Measurements from ENCODE around the gene KIAA0232.

KIAA0232 gene

GRCh38 chr4:6764976-6765620 lies 17.4 kb upstream of the KIAA0232 start:
- DNase-seq (ENCODE audit: low read depth, low spot score): no peak
- no peak for TF ChIP-seq CTCF (IDR thresholded peaks at IDR 0.05; ENCODE audit: low read depth, low read length)
- in situ Hi-C loops (cut with HindIII; ENCODE audit: low sequenced_read_pairs): no loop called here
- no peak overlapping the region for H3K4me3 ChIP-seq (ENCODE audit: low read depth, low read length)

GRCh38 chr4:6765703-6766102 lies 16.8 kb upstream of the KIAA0232 start:
- no peak for DNase-seq (ENCODE audit: low read depth, low spot score)
- in situ Hi-C loops (cut with HindIII; ENCODE audit: low sequenced_read_pairs): no loop called here
- H3K4me3 ChIP-seq (ENCODE audit: low read depth, low read length): no peak overlapping the region
- no peak for TF ChIP-seq CTCF (IDR thresholded peaks at IDR 0.05; ENCODE audit: low read depth, low read length)

- TF ChIP-seq CTCF (IDR thresholded peaks at IDR 0.05; ENCODE audit: low read depth, low read length): no peak
- H3K4me3 ChIP-seq (ENCODE audit: low read depth, low read length): no peak overlapping the region
- DNase-seq (ENCODE audit: low read depth, low spot score): no peak
- in situ Hi-C loops (cut with HindIII; ENCODE audit: low sequenced_read_pairs): no loop called here
Observed at GRCh38 chr4:6767386-6767747, 15.2 kb upstream of the KIAA0232 start.

- in situ Hi-C loops (cut with HindIII; ENCODE audit: low sequenced_read_pairs): no loop called here
- H3K4me3 ChIP-seq (ENCODE audit: low read depth, low read length): no peak overlapping the region
- TF ChIP-seq CTCF (IDR thresholded peaks at IDR 0.05; ENCODE audit: low read depth, low read length): no peak
- no peak for DNase-seq (ENCODE audit: low read depth, low spot score)
Observed at GRCh38 chr4:6767748-6768538, 14.6 kb upstream of the KIAA0232 start.

GRCh38 chr4:6768539-6768905 lies 14.0 kb upstream of the KIAA0232 start:
- in situ Hi-C loops (cut with HindIII; ENCODE audit: low sequenced_read_pairs): no loop called here
- H3K4me3 ChIP-seq (ENCODE audit: low read depth, low read length): no peak overlapping the region
- peak; percentile 18 for DNase-seq (ENCODE audit: low read depth, low spot score)
- TF ChIP-seq CTCF (IDR thresholded peaks at IDR 0.05; ENCODE audit: low read depth, low read length): no peak

- no peak for DNase-seq (ENCODE audit: low read depth, low spot score)
- no peak overlapping the region for H3K4me3 ChIP-seq (ENCODE audit: low read depth, low read length)
- in situ Hi-C loops (cut with HindIII; ENCODE audit: low sequenced_read_pairs): no loop called here
- no peak for TF ChIP-seq CTCF (IDR thresholded peaks at IDR 0.05; ENCODE audit: low read depth, low read length)
Observed at GRCh38 chr4:6769233-6769988, 13.1 kb upstream of the KIAA0232 start.

Measured in astrocyte of the spinal cord (primary cell).